Brain microvascular endothelial cell (primary cell): Measurements from ENCODE around the gene TMEM255B.

ENCODE experiments used
- DNase-seq: peaks from one replicate; pipeline ENCODE4 v3.0.0-alpha.2; 2020
- H3K27ac ChIP-seq: fragments of 250-450 bp; sonication (Bioruptor Pico); 2 replicates; pipeline ENCODE4 v1.5.1; 2020; ENCODE audit warnings: mild to moderate bottlenecking, moderate library complexity
- H3K27me3 ChIP-seq: fragments of 250-450 bp; sonication (Bioruptor Pico); replicated peaks from 2 replicates; pipeline ENCODE4 v1.5.1; 2020; ENCODE audit warnings: mild to moderate bottlenecking
- H3K36me3 ChIP-seq: fragments of 250-450 bp; sonication (Bioruptor Pico); replicated peaks from 2 replicates; pipeline ENCODE4 v1.5.1; 2020; ENCODE audit warnings: mild to moderate bottlenecking
- H3K4me3 ChIP-seq: 2 replicates; pipeline ENCODE4 v1.5.1; 2011; ENCODE audit warnings: low read depth, mild to moderate bottlenecking, control low read depth, low read length, moderate library complexity
- CTCF ChIP-seq: IDR thresholded peaks from 2 replicates; pipeline ENCODE4 v1.5.1; 2011; ENCODE audit warnings: low read depth, mild to moderate bottlenecking, moderate library complexity, low read length, control low read depth, inconsistent platforms; ENCODE audit errors: missing control alignments
- in situ Hi-C: cut with HindIII; loops from 2 replicates; pipeline ENCODE4 v1.10.0; 2017; ENCODE audit warnings: low sequenced_read_pairs, low pct_ligation_motif_present

TMEM255B gene

GRCh38 chr13:113759525-113760137, 605 bp downstream of the TMEM255B start:
- H3K4me3 ChIP-seq, result peak overlapping the region; percentile 52
- peaks cover 10% of the 10 kb centered on the region for H3K27me3 ChIP-seq
- no peak for DNase-seq
- H3K36me3 ChIP-seq, result no peaks in the 10 kb centered on the region
- TF ChIP-seq CTCF, result no peak
- in situ Hi-C loops, result no loop called here
- H3K27ac ChIP-seq, result no peak overlapping the region

GRCh38 chr13:113761136-113761535, 2.1 kb downstream of the TMEM255B start:
- H3K27me3 ChIP-seq, result peaks cover 10% of the 10 kb centered on the region
- DNase-seq, result no peak
- no peak overlapping the region for H3K4me3 ChIP-seq
- in situ Hi-C loops, result no loop called here
- no peak for TF ChIP-seq CTCF
- H3K36me3 ChIP-seq, result no peaks in the 10 kb centered on the region
- H3K27ac ChIP-seq, result no peak overlapping the region

DNA sequence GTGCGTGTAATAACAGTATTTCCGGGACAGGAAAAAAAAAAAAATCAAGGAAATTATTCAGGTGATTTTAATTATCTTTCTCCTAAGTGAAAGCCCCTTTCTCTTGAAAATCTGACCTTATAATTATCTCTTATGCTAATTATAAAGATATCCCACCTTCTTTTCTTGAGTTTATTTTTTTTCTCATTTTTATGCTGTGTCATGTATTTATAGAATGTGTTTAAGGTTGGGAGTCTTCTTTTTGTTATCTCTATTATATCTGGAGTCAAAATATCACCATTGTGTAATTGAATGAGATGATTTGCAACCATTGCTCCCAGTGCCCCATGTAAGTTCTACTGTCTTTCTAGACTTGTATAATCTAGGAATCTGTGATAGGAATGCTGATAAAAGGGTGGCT, 3.0 kb downstream of the TMEM255B start:
- in situ Hi-C loops, result no loop called here
- H3K4me3 ChIP-seq, result no peak overlapping the region
- H3K27ac ChIP-seq, result no peak overlapping the region
- H3K27me3 ChIP-seq, result peaks cover 10% of the 10 kb centered on the region
- H3K36me3 ChIP-seq, result no peaks in the 10 kb centered on the region
- TF ChIP-seq CTCF, result no peak
- no peak for DNase-seq

- H3K4me3 ChIP-seq, result no peak overlapping the region
- H3K36me3 ChIP-seq, result no peaks in the 10 kb centered on the region
- no peak overlapping the region for H3K27ac ChIP-seq
- H3K27me3 ChIP-seq, result peaks cover 10% of the 10 kb centered on the region
- in situ Hi-C loops, result no loop called here
- no peak for TF ChIP-seq CTCF
- no peak for DNase-seq
Observed at GRCh38 chr13:113762538-113762937, 3.5 kb downstream of the TMEM255B start.

DNA sequence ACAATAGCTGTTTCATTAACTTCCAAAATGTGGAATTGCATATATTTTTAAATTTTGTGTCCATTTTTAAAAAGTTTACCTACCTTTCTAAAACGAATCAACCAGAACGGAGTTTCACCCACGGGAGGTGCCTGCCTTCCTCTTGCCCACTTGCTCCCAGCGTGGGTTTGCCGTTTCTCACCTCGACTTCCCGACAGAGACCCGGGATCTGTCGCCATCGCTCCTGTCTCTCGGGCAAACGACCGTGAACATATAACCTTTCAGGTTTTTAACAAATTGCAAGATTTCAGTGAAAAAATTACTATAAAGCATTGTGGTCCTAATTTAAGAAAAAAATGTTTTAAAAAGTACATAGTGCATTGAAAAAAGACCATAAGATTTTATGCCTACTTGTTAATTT, 4.2 kb downstream of the TMEM255B start:
- TF ChIP-seq CTCF, result no peak
- Histone ChIP-seq H3K4me3 (no peak overlapping the region), H3K27ac (no peak overlapping the region), H3K36me3 (no peaks in the 10 kb centered on the region), H3K27me3 (peaks cover 10% of the 10 kb centered on the region)
- DNase-seq, result no peak
- in situ Hi-C loops, result no loop called here

GRCh38 chr13:113763961-113764792, 5.2 kb downstream of the TMEM255B start:
- DNase-seq, result no peak
- in situ Hi-C loops, result no loop called here

More at GRCh38 chr13:113763961-113764792, 5.2 kb downstream of the TMEM255B start:
- Histone ChIP-seq H3K36me3 (no peaks in the 10 kb centered on the region), H3K27me3 (peaks cover 10% of the 10 kb centered on the region), H3K27ac (no peak overlapping the region), H3K4me3 (no peak overlapping the region)
- TF ChIP-seq CTCF, result no peak
